ENCODE results near the gene ARFGAP2. TPM values are rescaled to one million over a fixed set of nuclear protein-coding genes. Genes with fewer than 3 reads are reported as not detected.
"Not testable (repeated sequence)": the region's sequence is repeated elsewhere in the genome, so short reads cannot be mapped to it uniquely, and the experiment has no call there.

Gene ARFGAP2
- total RNA-seq, 1 donor from 2014 or later, result 110 TPM

- no peak for DNase-seq
These were observed 28.4 kb downstream of the ARFGAP2 start for GRCh38 chr11:47148270-47148669.

GRCh38 chr11:47147681-47148080 lies 29.0 kb downstream of the ARFGAP2 start:
- no peak for DNase-seq

GRCh38 chr11:47147250-47147649 lies 29.4 kb downstream of the ARFGAP2 start:
- no peak for DNase-seq

- DNase-seq, result no peak
These were observed 32.1 kb downstream of the ARFGAP2 start for GRCh38 chr11:47144541-47144940.

- no peak for DNase-seq
These were observed 33.4 kb downstream of the ARFGAP2 start for GRCh38 chr11:47143322-47143721.

GRCh38 chr11:47139878-47140277 lies 36.8 kb downstream of the ARFGAP2 start:
- no peak for DNase-seq

DNA sequence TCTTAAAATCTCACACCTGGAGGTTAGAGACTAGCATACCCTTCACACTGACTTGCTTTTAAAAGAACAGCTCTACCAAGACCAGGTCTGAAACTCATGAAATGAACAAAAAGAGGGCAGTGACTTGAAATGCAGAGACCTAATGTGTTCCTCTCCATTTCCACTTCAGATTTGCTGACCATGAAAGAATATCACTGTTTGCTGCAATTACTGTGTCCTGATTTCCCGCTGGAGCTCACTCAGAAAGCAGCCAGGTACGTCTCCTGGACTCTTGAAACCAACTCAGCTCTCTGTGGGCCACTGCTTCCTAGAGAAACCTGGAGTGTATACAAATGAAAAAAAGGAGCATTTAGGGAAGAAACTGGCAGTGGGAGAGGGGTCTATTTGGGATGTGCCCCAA lies 39.2 kb downstream of the ARFGAP2 start:
- no peak for DNase-seq

- no peak for DNase-seq
These were observed 39.8 kb downstream of the ARFGAP2 start for GRCh38 chr11:47136921-47137320.

DNA sequence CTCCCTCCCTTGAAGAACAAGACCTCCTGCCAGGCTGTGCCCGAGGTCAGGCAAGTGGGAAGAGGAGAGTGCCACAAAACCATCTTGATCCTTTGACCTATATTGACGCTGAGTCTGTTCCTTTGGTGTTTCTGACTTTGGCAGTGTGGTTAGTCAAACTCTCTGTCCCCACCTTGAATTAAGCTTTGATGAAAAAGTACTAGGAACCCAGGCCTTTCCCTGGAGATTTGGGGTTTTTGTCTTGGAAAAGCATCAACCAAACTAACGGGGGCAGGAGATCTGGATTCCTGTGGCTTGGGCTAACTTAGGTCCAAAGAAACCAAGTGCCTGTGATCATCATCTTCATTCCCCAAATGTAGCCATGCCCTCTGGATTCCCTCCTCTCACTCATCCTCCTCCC lies 40.4 kb downstream of the ARFGAP2 start:
- no peak for DNase-seq

- no peak for DNase-seq
These were observed 43.7 kb downstream of the ARFGAP2 start for GRCh38 chr11:47132981-47133380.

GRCh38 chr11:47132490-47132889 lies 44.2 kb downstream of the ARFGAP2 start:
- DNase-seq, result no peak

DNA sequence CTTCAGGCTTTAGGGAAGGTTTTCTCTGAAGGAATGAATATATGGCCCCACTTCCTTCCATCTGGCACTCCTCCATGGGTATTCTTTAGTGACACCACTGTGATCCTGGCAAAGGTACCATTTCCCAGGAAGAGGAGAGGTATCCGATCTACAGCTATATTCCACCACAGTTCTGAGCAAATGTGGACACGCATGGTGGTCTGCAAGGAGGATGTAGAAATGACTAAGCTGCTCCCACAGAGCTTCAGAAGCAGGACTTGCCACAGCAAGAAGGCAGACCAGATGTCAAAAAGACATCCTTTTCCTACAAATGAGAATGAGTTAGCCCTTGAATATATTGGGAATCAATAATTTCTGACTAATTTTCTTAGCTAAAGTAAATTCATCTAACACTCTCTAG lies 45.5 kb downstream of the ARFGAP2 start:
- no peak for DNase-seq

GRCh38 chr11:47130543-47130942 lies 46.1 kb downstream of the ARFGAP2 start:
- no peak for DNase-seq

- DNase-seq, result no peak
These were observed 49.5 kb downstream of the ARFGAP2 start for GRCh38 chr11:47127213-47127612.

GRCh38 chr11:47125083-47125482 lies 51.6 kb downstream of the ARFGAP2 start:
- DNase-seq, result no peak

- no peak for DNase-seq
These were observed 52.0 kb downstream of the ARFGAP2 start for GRCh38 chr11:47124675-47125074.

GRCh38 chr11:47123094-47123493 lies 53.6 kb downstream of the ARFGAP2 start:
- DNase-seq, result no peak

DNA sequence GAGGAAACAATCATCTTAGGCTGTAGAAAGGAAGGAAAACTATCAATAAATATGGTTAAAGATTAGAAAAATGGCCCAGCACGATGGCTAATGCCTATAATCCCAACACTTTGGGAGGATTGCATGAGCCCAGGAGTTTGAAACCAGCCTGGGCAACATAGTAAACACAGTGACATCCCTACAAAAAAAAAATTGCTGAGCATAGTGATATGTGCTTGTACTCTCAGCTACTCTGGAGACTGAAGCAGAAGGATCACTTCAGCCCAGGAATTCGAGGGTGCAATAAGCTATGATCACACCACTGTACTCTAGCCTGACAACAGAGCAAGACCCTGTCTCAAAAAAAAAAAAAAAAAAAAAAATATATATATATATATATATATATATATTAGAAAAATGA lies 54.9 kb downstream of the ARFGAP2 start:
- DNase-seq, result no peak

- DNase-seq, result no peak
These were observed 55.6 kb downstream of the ARFGAP2 start for GRCh38 chr11:47121056-47121455.

GRCh38 chr11:47118958-47119688 lies 57.6 kb downstream of the ARFGAP2 start:
- not testable (repeated sequence) for DNase-seq

All from occipital lobe (tissue), 2 donors.